ENCODE data around the gene BMF.
A peak's percentile ranks its signal among the peaks of the same experiment; 100 is the strongest.
"Not testable (repeated sequence)": the region's sequence is repeated elsewhere in the genome, so short reads cannot be mapped to it uniquely, and the experiment has no call there.

Gene BMF

DNA sequence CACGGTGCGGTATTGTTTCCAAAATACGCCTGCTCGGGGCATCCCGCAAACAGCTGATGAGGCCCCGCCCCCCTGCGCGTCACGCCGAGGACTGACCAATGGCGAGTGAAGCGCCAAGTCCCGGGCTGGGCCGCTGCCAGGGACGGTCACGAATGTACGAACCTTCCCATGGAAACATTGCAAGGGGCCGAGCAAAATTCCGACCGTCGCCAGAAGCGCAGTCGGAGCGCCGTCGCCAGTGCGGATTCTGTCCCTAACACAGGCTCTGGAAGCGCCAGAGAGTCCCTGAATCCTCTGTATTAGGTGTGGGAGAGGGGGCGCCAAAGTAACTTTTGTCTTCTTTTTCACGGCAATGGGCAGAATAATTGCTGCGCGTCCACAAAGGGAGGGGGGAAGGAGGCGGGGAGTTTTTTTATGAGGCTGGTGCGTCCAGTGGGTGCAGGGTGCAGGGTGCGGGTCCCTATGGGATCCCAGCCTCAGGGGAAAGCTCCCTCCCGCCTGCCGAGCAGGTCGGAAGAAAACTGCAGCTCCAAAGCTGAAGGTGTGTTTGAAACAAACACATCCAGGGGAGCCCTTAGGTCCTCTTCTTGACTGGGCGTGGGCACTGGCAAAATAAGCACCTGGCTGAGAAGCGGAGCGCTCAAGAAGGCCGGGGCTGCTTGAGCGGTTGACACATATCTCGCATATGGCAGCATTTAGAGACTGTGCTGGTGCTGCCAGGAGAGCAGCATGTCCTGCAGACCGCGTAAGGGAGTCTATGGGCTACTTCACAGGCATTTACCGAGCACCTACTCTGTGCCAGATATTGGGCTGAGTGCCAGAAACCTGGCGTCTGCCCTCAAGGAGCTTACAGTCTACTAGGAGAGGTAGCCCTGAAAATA, at the start of gene BMF:
Gene BMF (minus strand): TSS at position 25 of the 881 bp plus-strand sequence. CDS start 2,793 bp downstream, outside the sequence.
- DNase-seq = peak; percentile 96

GRCh38 chr15:40157778-40158447, 49.2 kb upstream of the BMF start:
- no peak for DNase-seq

DNA sequence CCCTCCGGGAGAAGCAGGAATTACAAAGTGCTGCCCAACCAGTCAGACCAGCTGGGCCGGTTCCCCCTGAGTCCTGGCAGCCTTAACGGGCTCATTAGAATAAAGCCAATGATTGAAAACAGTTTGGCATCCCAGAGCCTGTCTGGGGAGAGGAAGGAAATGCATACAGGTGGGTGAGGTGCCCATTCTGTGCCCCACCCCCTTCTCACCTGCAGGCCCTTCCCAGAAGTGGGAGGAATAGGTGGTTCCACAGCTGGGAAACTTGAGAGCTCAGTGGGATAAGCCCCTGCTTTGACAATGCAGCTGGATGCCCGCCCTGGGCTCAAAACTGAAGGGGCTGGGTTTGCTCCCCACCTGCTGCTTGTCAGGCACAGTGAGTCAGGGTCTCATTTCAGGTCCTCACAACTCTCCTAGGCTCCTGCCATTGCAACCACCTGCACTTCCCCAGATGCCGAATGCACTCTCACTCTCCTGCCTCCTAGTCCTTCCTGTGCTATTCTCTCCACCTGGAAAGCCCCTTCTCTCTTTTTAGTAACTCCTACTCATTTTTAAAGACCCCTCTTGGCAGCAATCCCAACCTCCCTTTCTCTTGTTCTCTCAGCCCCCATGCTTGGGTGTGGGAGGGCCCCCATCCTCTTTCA, 46.7 kb upstream of the BMF start:
- no peak for DNase-seq

- DNase-seq = not testable (repeated sequence)
Observed at GRCh38 chr15:40154821-40155220, 46.1 kb upstream of the BMF start.

DNA sequence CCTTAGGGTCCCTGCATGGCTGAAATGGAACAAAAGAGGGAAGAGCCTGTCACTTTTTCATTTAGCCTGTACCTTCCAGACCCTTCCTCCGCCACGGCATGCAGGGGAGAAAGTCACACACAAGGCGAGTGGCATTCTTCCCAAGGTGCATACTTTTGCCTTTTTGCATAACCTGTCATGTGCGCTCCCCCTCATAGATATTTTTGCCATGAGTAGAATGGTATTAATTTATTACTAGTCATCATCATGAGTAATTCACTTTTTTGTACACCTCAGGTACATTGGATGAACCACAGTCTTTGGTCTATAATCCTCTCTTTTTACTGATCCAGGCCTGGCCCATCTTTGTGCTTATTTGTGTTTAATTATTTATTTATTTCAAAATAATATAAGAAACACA, 43.3 kb upstream of the BMF start:
- no peak for DNase-seq

DNA sequence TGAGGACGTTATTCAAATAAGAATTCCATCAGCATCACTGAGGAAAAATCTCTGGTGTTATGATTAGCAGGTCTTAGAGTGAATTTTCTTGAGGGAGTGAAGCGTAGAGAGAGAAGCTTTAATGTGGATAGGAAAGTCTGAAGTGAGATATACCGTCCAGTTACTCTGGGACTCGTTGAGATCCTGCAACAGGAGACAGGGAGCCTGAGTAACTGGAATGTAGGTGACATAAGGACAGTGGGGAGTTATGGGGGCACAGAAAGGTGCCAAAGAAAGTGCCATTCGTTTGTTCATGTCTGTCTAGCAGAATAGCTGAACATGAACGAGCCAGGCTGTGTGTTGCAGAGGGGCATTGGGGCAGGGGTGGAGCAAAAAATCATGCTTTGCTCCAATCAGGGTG, 42.8 kb upstream of the BMF start:
- no peak for DNase-seq

- DNase-seq = no peak
Observed at GRCh38 chr15:40150163-40150925, 41.7 kb upstream of the BMF start.

DNA sequence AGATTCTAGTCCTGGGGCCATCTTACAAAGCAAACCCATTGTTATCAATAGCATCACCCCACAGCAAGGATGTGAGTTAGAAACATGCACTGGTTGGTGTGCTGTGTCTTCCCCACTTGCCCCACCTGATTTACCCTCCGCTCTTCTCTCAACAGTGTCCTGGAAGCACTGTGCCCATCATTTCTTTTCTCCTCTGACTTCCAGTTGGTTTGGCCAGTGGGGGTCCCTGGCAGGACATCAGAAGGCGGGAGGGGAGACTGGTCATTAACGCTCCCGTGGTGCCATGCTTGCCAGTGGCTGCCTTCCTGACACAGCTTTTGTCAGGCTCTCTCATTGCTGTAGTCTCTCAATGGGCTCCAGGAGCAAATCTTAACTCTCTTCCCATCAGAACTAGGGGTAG, 40.7 kb upstream of the BMF start:
- DNase-seq = no peak

GRCh38 chr15:40146037-40146436, 37.4 kb upstream of the BMF start:
- DNase-seq = no peak

DNA sequence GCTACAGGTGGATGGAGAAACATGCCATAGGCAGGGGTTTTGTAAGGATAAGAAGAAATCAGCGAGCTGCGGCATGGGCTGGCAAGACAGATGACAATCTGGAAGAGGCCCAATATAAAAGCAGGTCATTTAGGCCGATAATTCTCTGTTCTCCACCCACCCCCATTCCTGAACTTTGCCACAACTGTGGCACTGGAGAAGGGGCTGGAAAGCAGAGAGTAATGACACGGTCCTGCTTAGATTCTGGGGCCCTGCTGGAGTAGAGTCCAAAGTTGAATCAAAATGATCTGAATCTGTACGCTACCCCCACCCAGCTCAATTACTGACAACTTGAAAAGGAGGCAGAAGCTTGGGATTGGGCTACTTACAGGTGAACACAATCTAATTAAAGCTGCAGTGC, 33.7 kb upstream of the BMF start:
- no peak for DNase-seq

DNA sequence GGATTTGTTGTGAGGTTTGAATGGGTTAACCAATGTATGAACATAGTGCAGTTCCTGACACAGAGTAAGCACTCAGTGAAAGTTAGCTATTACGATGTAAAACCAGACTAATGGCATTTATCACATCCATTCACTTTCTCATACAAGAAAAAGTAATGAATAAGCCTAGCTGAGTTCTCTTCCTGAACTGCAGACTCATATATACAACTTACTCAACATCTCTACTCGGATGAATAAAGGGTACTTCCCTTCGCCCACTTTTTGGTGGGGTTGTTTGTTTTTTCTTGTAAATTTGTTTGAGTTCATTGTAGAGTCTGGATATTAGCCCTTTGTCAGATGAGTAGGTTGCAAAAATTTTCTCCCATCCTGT, 29.5 kb upstream of the BMF start:
- not testable (repeated sequence) for DNase-seq

GRCh38 chr15:40137303-40138200, 28.9 kb upstream of the BMF start:
- no peak for DNase-seq

- no peak for DNase-seq
Observed at GRCh38 chr15:40136470-40137302, 28.0 kb upstream of the BMF start.

DNA sequence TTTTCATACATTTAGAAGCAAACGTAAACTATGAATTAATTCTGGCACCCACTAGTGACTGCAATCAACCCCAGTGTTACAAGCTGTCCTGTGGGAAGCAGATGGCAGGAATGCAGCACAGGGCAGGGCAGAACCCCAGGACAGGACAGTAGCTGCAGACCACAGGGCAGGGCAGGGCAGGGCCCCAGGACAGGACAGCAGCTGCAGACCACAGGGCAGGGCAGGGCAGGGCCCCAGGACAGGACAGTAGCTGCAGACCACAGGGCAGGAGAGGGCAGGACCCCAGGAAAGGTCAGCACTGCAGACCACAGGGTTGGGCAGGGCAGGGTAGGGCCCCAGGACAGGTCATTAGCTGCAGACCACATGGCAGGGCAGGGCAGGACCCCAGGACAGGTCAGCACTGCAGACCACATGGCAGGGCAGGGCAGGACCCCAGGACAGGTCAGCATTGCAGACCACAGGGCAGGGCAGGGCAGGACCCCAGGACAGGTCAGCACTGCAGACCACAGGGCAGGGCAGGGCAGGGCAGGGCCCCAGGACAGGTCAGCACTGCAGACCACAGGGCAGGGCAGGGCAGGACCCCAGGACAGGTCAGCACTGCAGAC, 27.3 kb upstream of the BMF start:
- not testable (repeated sequence) for DNase-seq

- DNase-seq = no peak
Observed at GRCh38 chr15:40134885-40135284, 26.2 kb upstream of the BMF start.

DNA sequence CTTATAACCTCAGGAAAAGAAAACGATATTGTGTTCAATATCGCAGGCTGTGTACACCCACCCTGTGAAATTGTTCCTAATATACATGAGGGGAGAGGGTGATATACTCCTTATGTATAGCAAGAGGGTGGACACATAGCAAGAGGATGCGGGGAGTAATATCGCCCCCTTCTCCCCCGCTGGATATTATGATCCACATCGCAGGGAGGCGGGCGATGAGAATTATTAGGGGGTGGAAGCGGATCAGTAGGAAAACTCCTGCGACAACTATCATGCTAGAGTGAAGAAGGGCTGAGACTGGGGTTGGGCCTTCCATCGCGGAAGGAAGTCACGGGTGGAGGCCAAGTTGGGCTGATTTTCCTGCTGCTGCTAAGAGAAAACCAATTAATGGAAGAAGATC, 24.9 kb upstream of the BMF start:
- DNase-seq = no peak

DNA sequence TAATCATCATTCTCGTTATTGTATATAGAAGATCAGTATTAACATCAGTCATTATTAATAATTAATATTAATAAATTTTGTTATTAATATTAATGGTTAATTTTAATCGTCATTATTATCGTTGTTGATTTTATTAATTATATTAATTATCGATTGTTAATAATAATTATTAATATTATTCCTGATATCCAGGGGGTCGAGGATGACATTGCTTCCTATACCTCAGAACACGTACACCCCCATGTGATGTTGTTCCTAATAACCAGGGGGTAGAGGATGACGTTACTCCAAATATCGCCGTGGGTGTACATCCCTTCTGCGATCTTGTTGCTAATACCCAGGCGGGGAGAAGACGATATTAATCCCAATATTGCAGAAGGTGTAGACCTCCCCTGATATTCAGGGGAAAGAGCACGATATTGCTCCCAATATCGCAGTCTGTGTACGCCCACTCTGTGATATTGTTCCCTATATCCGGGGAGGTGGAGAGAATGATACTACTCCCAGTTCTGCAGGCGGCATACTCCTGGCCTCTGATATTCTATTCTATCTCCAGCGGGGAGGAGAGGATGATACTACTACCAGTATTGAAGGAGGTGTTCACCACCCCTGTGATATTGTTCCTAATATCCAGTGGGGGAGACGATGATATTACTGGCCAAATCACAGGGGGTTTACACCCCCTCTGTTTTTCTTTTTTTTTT, 22.3 kb upstream of the BMF start:
- DNase-seq = no peak

- no peak for DNase-seq
Observed at GRCh38 chr15:40130118-40130517, 21.4 kb upstream of the BMF start.

GRCh38 chr15:40128766-40129660, 20.3 kb upstream of the BMF start:
- DNase-seq = no peak
